ENCODE measurements around the gene TSEN34.
"Not testable (repeated sequence)": the region's sequence is repeated elsewhere in the genome, so short reads cannot be mapped to it uniquely, and the experiment has no call there.

The TSEN34 gene

DNA sequence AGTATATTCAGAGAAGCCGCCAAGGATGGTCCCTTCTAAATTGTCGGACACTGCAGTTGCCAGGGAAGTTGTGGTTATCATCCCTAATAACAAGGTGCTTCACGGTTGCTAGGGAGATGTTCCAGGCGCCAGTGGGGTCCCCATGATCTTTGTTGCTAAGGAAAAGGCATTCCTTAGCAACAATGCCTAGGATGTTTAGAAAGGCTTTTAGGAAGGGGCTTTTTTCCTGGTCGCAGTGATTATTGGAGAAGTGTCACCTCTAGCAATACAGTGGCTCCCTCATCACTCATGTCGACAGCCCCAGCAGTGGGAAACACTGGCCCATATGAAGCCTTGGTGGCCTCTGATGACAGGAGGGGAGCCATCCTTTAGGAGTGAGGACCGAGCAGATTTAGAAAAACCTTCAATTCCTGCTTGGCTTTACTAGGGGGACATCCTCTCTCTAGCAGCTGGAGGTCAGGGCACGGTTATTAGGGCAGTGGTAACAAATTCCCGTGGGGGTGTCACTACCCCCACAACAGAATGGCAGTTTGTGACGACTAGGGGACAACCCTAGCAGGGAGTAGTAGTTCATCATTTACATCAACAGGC is 11.8 kb upstream of the TSEN34 start:
- no peaks in the 10 kb centered on the region for H4K20me1 ChIP-seq (ENCODE audit: low read depth, low read length)
- no peak overlapping the region for H3K4me2 ChIP-seq (ENCODE audit: low read depth, low read length, poor library complexity, severe bottlenecking)
- no peaks in the 10 kb centered on the region for H3K9me2 ChIP-seq (replicated peaks; ENCODE audit: insufficient read depth, low read length)
- H3K27ac ChIP-seq (ENCODE audit: low read depth, low read length): no peak overlapping the region
- H3K79me2 ChIP-seq (ENCODE audit: insufficient read depth, low read length): no peaks in the 10 kb centered on the region
- H3F3A ChIP-seq (ENCODE audit: insufficient read depth): 0 out of 2 replicates have a peak, but pooled peaks cover 5% of the 10 kb centered on the region
- H3K9ac ChIP-seq (ENCODE audit: low read length): no peak overlapping the region
- H3K9me3 ChIP-seq (ENCODE audit: insufficient read depth, low read length): no peaks in the 10 kb centered on the region
- no peak overlapping the region for H3K4me3 ChIP-seq (ENCODE audit: insufficient read depth, low read length, poor library complexity, severe bottlenecking)
- no peaks in the 10 kb centered on the region for H3K27me3 ChIP-seq (ENCODE audit: low read length)
- no peak for TF ChIP-seq EZH2phosphoT487 (conservative IDR thresholded peaks at IDR 0.05; ENCODE audit: low read length)
- no peak for TF ChIP-seq CTCF (IDR thresholded peaks at IDR 0.05; ENCODE audit: insufficient read depth, low read length, poor library complexity, severe bottlenecking)
- no peak overlapping the region for H2AFZ ChIP-seq (ENCODE audit: low read depth, low read length, severe bottlenecking)
- H3K36me3 ChIP-seq (ENCODE audit: low read length): no peaks in the 10 kb centered on the region

DNA sequence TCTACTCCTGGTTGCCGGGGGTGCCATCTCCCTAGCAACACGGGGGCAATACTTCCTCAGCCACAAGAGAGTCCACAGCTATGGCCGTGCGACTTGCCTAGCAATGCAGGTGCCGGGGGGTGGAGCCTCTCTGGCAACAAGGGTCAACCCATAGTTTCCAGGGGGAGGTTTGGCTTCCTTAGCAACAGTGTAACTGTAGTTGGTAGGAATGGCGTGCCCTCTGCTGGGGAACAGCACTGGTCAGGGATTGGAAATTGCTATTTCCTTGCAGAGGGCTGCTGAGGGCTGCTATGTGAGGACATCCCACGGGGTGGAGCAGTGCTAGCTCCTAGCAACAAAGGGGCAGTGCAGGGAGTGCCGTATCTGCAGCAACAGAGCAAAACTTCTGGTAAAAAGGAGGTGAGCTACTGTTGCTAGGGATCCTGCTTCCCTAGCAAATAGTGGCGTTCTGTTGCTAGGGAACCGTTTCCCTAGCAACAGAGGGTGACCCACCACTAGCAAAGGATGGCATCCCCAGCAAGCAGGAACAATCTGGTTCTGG is 11.1 kb upstream of the TSEN34 start:
- Histone ChIP-seq H4K20me1 (ENCODE audit: low read depth, low read length) (no peaks in the 10 kb centered on the region), H3K27ac (ENCODE audit: low read depth, low read length) (no peak overlapping the region)
- TF ChIP-seq EZH2phosphoT487 (conservative IDR thresholded peaks at IDR 0.05; ENCODE audit: low read length): no peak
- TF ChIP-seq CTCF (IDR thresholded peaks at IDR 0.05; ENCODE audit: insufficient read depth, low read length, poor library complexity, severe bottlenecking): no peak

DNA sequence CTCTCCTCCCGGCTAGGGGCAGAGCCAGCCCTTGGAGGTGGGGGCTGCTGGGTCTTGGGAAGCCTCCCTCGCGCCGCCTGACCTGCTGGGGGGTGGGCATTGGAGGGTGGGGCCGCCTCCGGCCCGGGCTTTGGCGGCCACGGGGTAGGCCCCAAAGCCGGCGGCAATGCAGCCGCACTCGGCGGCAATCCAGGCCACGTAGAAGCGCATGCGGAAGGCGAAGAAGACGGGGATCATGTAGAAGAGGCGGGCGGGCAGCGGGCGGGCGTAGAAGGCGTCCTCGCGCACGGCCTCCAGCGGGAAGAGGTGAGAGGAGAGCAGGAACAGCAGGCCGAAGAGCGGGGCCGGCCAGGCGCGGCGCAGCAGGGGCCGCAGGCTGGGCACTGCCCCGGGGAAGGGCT is 10.4 kb upstream of the TSEN34 start:
- Histone ChIP-seq H3K9me3 (ENCODE audit: insufficient read depth, low read length) (no peaks in the 10 kb centered on the region), H3K9ac (ENCODE audit: low read length) (no peak overlapping the region), H3F3A (ENCODE audit: insufficient read depth) (0 out of 2 replicates have a peak, but pooled peaks cover 5% of the 10 kb centered on the region), H3K79me2 (ENCODE audit: insufficient read depth, low read length) (no peaks in the 10 kb centered on the region), H3K27me3 (ENCODE audit: low read length) (no peaks in the 10 kb centered on the region), H3K9me2 (replicated peaks; ENCODE audit: insufficient read depth, low read length) (no peaks in the 10 kb centered on the region), H3K36me3 (ENCODE audit: low read length) (no peaks in the 10 kb centered on the region), H3K4me2 (ENCODE audit: low read depth, low read length, poor library complexity, severe bottlenecking) (no peak overlapping the region), H2AFZ (ENCODE audit: low read depth, low read length, severe bottlenecking) (no peak overlapping the region), H4K20me1 (ENCODE audit: low read depth, low read length) (no peaks in the 10 kb centered on the region), H3K4me3 (ENCODE audit: insufficient read depth, low read length, poor library complexity, severe bottlenecking) (no peak overlapping the region), H3K27ac (ENCODE audit: low read depth, low read length) (no peak overlapping the region)
- TF ChIP-seq EZH2phosphoT487 (conservative IDR thresholded peaks at IDR 0.05; ENCODE audit: low read length) (no peak), CTCF (IDR thresholded peaks at IDR 0.05; ENCODE audit: insufficient read depth, low read length, poor library complexity, severe bottlenecking) (no peak)

More for the DNA sequence above, 11.1 kb upstream of the TSEN34 start:
- Histone ChIP-seq H3F3A (ENCODE audit: insufficient read depth) (0 out of 2 replicates have a peak, but pooled peaks cover 5% of the 10 kb centered on the region), H2AFZ (ENCODE audit: low read depth, low read length, severe bottlenecking) (no peak overlapping the region), H3K9me3 (ENCODE audit: insufficient read depth, low read length) (no peaks in the 10 kb centered on the region), H3K4me2 (ENCODE audit: low read depth, low read length, poor library complexity, severe bottlenecking) (no peak overlapping the region), H3K9me2 (replicated peaks; ENCODE audit: insufficient read depth, low read length) (no peaks in the 10 kb centered on the region), H3K27me3 (ENCODE audit: low read length) (no peaks in the 10 kb centered on the region), H3K4me3 (ENCODE audit: insufficient read depth, low read length, poor library complexity, severe bottlenecking) (no peak overlapping the region), H3K36me3 (ENCODE audit: low read length) (no peaks in the 10 kb centered on the region), H3K79me2 (ENCODE audit: insufficient read depth, low read length) (no peaks in the 10 kb centered on the region), H3K9ac (ENCODE audit: low read length) (no peak overlapping the region)

DNA sequence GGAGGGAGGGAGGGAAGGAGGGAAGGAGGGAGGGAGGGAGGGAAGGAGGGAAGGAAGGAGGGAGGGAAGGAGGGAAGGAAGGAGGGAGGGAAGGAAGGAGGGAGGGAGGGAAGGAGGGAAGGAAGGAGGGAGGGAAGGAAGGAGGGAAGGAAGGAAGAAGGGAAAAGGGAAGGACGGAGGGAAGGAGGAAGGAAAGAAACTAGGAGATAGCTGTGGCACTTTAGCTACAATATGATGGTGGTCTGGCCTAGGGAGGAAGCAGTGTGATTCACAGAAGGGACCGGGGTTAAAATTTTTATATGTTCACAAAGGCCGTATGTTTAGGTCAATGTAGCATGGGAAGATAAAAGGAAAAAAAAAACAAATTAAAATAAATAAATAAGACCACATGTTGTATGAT is 9.2 kb upstream of the TSEN34 start:
- not testable (repeated sequence) for H3K9me2 ChIP-seq (replicated peaks; ENCODE audit: insufficient read depth, low read length); H4K20me1 ChIP-seq (ENCODE audit: low read depth, low read length); H2AFZ ChIP-seq (ENCODE audit: low read depth, low read length, severe bottlenecking); H3K27ac ChIP-seq (ENCODE audit: low read depth, low read length); H3K36me3 ChIP-seq (ENCODE audit: low read length); H3K79me2 ChIP-seq (ENCODE audit: insufficient read depth, low read length); H3K9ac ChIP-seq (ENCODE audit: low read length); H3K4me3 ChIP-seq (ENCODE audit: insufficient read depth, low read length, poor library complexity, severe bottlenecking); H3F3A ChIP-seq (ENCODE audit: insufficient read depth); H3K9me3 ChIP-seq (ENCODE audit: insufficient read depth, low read length); H3K27me3 ChIP-seq (ENCODE audit: low read length); H3K4me2 ChIP-seq (ENCODE audit: low read depth, low read length, poor library complexity, severe bottlenecking)
